Loucy (cell line): ENCODE measurements around the gene TSEN2.

Experiments used
- EZH2phosphoT487 ChIP-seq: fragments of 200-600 bp; IDR thresholded peaks from 2 replicates; pipeline ENCODE4 v1.6.1; 2018; ENCODE audit warnings: antibody characterized with exemption, mild to moderate bottlenecking, moderate library complexity, borderline replicate concordance
- TF ChIP-seq, protein P1 (sequence below): fragments of 200-600 bp; sonication (generic); conservative IDR thresholded peaks from 2 replicates; pipeline ENCODE4 v1.5.1; 2014; ENCODE audit warnings: mild to moderate bottlenecking, antibody characterized with exemption, low read length

DNA sequence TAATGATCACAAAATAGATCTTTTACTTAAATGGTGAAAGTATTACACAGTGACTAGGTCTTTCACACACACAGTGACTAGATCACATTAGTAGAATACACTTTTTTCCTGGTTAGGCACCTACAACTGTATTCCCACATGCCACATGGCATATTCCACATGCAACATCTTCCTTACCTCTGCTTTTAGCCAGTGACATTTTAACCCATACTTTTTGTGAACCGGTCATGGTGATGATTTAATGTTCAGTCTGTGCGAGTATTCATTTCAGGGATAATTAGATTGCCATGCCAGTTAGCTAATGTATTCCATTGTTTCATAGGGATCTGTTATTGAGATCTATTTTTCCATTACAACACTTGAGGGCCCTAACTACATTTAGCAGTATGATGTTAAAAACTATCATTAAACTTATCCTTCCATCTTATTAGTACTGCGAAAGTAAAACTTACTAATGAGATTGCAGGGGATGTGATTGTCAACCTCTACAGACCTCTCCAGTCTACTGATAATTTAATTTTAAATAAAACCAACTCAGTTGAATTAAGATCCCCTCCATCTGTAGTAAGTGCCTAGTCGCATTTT is 28.3 kb downstream of the TSEN2 start:
- TF ChIP-seq, protein P1, sequence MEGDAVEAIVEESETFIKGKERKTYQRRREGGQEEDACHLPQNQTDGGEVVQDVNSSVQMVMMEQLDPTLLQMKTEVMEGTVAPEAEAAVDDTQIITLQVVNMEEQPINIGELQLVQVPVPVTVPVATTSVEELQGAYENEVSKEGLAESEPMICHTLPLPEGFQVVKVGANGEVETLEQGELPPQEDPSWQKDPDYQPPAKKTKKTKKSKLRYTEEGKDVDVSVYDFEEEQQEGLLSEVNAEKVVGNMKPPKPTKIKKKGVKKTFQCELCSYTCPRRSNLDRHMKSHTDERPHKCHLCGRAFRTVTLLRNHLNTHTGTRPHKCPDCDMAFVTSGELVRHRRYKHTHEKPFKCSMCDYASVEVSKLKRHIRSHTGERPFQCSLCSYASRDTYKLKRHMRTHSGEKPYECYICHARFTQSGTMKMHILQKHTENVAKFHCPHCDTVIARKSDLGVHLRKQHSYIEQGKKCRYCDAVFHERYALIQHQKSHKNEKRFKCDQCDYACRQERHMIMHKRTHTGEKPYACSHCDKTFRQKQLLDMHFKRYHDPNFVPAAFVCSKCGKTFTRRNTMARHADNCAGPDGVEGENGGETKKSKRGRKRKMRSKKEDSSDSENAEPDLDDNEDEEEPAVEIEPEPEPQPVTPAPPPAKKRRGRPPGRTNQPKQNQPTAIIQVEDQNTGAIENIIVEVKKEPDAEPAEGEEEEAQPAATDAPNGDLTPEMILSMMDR: no peak
- TF ChIP-seq EZH2phosphoT487: no peak
